A673 (cell line): Measurements from ENCODE around the gene DNMT3A.

Experiments used
- EZH2 ChIP-seq: fragments of 200-600 bp; sonication (generic); IDR thresholded peaks from 2 replicates; pipeline ENCODE4 v1.6.1; 2017; ENCODE audit warnings: borderline replicate concordance, low read depth, mild to moderate bottlenecking, mixed read lengths, antibody characterized with exemption, low read length; ENCODE audit not compliant: poor library complexity, severe bottlenecking
- TF ChIP-seq, protein P1 (sequence below): fragments of 300-800, 200-600 bp; sonication (generic); conservative IDR thresholded peaks from 2 replicates; pipeline ENCODE4 v1.5.1; 2017; ENCODE audit warnings: low read depth, mild to moderate bottlenecking, antibody characterized with exemption, low read length, moderate library complexity, mixed read lengths

DNA sequence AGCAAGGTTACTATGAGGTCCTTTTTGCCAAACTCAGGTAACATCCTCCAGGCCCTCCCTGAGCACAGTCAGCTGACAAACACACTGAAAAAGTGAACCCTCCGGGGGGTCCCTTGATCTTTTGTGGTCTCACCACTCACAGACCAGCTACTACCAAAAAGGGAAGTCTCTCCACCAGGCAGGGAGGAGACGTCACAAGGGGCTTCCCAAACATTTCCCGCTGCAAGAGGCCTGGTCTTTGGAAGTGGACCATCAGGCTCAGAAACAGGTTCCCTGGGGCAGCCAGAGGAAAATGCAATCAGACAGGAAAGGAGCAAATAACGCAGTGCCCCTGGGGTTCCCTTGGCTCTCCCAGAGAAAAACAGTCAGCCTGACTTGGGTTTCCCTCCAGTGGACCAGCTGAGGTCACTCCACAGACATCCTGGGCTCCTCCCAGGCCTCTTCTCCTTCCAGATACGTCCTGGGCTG lies 134.6 kb downstream of the DNMT3A start:
- TF ChIP-seq, protein P1, sequence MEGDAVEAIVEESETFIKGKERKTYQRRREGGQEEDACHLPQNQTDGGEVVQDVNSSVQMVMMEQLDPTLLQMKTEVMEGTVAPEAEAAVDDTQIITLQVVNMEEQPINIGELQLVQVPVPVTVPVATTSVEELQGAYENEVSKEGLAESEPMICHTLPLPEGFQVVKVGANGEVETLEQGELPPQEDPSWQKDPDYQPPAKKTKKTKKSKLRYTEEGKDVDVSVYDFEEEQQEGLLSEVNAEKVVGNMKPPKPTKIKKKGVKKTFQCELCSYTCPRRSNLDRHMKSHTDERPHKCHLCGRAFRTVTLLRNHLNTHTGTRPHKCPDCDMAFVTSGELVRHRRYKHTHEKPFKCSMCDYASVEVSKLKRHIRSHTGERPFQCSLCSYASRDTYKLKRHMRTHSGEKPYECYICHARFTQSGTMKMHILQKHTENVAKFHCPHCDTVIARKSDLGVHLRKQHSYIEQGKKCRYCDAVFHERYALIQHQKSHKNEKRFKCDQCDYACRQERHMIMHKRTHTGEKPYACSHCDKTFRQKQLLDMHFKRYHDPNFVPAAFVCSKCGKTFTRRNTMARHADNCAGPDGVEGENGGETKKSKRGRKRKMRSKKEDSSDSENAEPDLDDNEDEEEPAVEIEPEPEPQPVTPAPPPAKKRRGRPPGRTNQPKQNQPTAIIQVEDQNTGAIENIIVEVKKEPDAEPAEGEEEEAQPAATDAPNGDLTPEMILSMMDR, result no peak
- TF ChIP-seq EZH2, result no peak
